ENCODE data around the gene RIMBP3C.

DNA sequence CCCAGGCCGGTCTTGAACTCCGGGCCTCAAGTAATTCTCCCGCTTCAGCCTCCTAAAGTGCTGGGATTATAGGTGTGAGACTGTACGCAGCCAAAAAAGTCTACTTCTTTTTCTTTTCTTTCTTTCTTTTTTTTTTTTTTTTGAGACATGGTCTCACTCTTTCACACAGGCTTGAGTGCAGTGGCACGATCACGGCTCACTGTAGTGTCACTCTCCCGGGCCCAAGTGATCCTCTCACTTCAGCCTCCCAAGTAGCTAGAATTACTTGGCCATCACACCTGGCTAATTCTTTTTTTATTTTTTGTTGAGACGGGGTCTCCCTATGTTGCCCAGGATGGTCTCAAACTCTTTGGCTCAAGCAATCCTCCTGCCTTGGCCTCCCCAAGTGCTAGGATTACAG is 12.7 kb upstream of the RIMBP3C start:
- TF ChIP-seq EP300 (IDR thresholded peaks at IDR 0.05), result no peak
- TF ChIP-seq, protein P1, sequence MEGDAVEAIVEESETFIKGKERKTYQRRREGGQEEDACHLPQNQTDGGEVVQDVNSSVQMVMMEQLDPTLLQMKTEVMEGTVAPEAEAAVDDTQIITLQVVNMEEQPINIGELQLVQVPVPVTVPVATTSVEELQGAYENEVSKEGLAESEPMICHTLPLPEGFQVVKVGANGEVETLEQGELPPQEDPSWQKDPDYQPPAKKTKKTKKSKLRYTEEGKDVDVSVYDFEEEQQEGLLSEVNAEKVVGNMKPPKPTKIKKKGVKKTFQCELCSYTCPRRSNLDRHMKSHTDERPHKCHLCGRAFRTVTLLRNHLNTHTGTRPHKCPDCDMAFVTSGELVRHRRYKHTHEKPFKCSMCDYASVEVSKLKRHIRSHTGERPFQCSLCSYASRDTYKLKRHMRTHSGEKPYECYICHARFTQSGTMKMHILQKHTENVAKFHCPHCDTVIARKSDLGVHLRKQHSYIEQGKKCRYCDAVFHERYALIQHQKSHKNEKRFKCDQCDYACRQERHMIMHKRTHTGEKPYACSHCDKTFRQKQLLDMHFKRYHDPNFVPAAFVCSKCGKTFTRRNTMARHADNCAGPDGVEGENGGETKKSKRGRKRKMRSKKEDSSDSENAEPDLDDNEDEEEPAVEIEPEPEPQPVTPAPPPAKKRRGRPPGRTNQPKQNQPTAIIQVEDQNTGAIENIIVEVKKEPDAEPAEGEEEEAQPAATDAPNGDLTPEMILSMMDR (IDR thresholded peaks at IDR 0.05), result no peak
